HUDEP-2 (cell line): ENCODE data around the gene CAMKV.
A peak's percentile ranks its signal among the peaks of the same experiment; 100 is the strongest.

Experiments used
- DNase-seq, 76 experiments: peaks; one replicate each; lab custom pipeline; 2025; ENCODE audit not compliant: unreplicated experiment in 76 of 76; lab: John Stamatoyannopoulos, UW

The CAMKV gene

GRCh38 chr3:49899815-49900214, 30.1 kb upstream of the CAMKV start:
- DNase-seq = peak in 5 of 76 experiments; percentile 2 to 37 (median 10)

GRCh38 chr3:49898991-49899390, 29.3 kb upstream of the CAMKV start:
- no peak for DNase-seq

- no peak for DNase-seq
Measured at GRCh38 chr3:49896345-49896744, 26.6 kb upstream of the CAMKV start.

GRCh38 chr3:49895791-49896190, 26.1 kb upstream of the CAMKV start:
- no peak for DNase-seq

- DNase-seq = no peak
Measured at GRCh38 chr3:49889296-49889695, 19.6 kb upstream of the CAMKV start.

GRCh38 chr3:49886922-49887265, 17.2 kb upstream of the CAMKV start:
- no peak for DNase-seq

- DNase-seq = no peak
Measured at GRCh38 chr3:49883998-49884397, 14.3 kb upstream of the CAMKV start.

GRCh38 chr3:49882166-49882565, 12.5 kb upstream of the CAMKV start:
- no peak for DNase-seq

GRCh38 chr3:49880581-49881315, 11.0 kb upstream of the CAMKV start:
- peak in 22 of 76 experiments; percentile 3 to 39 (median 12) for DNase-seq

GRCh38 chr3:49879721-49880120, 10.0 kb upstream of the CAMKV start:
- no peak for DNase-seq

- no peak for DNase-seq
Measured at GRCh38 chr3:49878686-49879085, 9.0 kb upstream of the CAMKV start.

- DNase-seq = no peak
Measured at GRCh38 chr3:49877716-49878115, 8.0 kb upstream of the CAMKV start.

- no peak for DNase-seq
Measured at GRCh38 chr3:49876567-49876966, 6.9 kb upstream of the CAMKV start.

GRCh38 chr3:49873623-49874022, 3.9 kb upstream of the CAMKV start:
- no peak for DNase-seq

- no peak for DNase-seq
Measured at GRCh38 chr3:49872801-49873281, 3.1 kb upstream of the CAMKV start.

- DNase-seq = no peak
Measured at GRCh38 chr3:49871531-49872153, 1.9 kb upstream of the CAMKV start.

GRCh38 chr3:49868862-49869466, 742 bp downstream of the CAMKV start:
- DNase-seq = no peak

GRCh38 chr3:49867871-49868321, 1.8 kb downstream of the CAMKV start:
- peak in 29 of 76 experiments; percentile 2 to 43 (median 15) for DNase-seq

- DNase-seq = no peak
Measured at GRCh38 chr3:49867400-49867799, 2.3 kb downstream of the CAMKV start.

GRCh38 chr3:49865198-49865784, 4.4 kb downstream of the CAMKV start:
- no peak for DNase-seq

GRCh38 chr3:49864505-49864904, 5.2 kb downstream of the CAMKV start:
- DNase-seq = no peak
